Activated T-helper 2 cell treated with anti-CD3 and anti-CD28 coated beads, Interferon-gamma antibody, Interleukin-2, Interleukin-4, amounts not matched to agents 10 μg/mL and 5 μg/mL and 100 μg/mL, durations not matched to agents 14 hours and 24 hours and 36 hours (primary cell): ENCODE data around the gene TMEM61. TPM values are rescaled to one million over a fixed set of nuclear protein-coding genes. Genes with fewer than 3 reads are reported as not detected.

Experiments
- DNase-seq: peaks from one replicate; pipeline ENCODE4 v3.0.0; 2021; ENCODE audit warnings: low spot score
- H3K27ac Mint-ChIP-seq: one replicate; pipeline ENCODE4 v1.8.0; 2021; ENCODE audit warnings: mixed read lengths
- H3K27me3 Mint-ChIP-seq: one replicate; pipeline ENCODE4 v1.8.0; 2021; ENCODE audit warnings: low read depth, mixed read lengths
- H3K36me3 Mint-ChIP-seq: one replicate; pipeline ENCODE4 v1.8.0; 2021; ENCODE audit warnings: low read depth, mixed read lengths
- H3K4me1 Mint-ChIP-seq: one replicate; pipeline ENCODE4 v1.8.0; 2021; ENCODE audit warnings: low read depth, mixed read lengths
- H3K4me3 Mint-ChIP-seq: one replicate; pipeline ENCODE4 v1.8.0; 2021; ENCODE audit warnings: low read depth, mild to moderate bottlenecking, moderate library complexity, mixed read lengths
- H3K9me3 Mint-ChIP-seq: one replicate; pipeline ENCODE4 v1.8.0; 2021; ENCODE audit warnings: mixed read lengths
- intact Hi-C: fragments of 100-400 bp; cut with micrococcal nuclease; formaldehyde crosslinking; loops from one replicate; pipeline ENCODE4 v1.15.1; 2023
- total RNA-seq: library from RNA; stranded (reverse); gene quantifications from 2 replicates; pipeline ENCODE4 v1.2.3, GENCODE V29; 2022

TMEM61 gene
- total RNA-seq, 1 donor from 2014 or later: 0.16 TPM

DNA sequence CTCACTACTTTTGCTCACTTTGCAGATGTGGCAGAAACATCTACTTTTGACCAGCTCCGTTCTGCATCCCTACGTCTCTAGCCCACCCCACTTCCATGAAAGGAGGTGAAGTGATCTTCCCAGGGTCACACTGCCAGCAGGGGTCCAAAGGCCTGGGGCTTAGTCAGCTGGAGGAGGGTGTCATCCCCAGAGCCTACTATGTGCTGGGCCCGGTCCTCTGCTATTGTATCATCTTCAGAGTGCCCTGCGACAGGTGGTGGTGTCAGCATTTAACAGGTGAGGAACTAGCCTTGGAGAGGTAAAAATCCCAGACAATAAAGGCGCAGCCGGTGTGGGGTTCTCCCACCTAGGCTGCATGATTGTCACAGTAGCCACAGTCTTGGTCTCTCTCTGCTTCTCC is 12.7 kb downstream of the TMEM61 start:
- intact Hi-C loops: no loop called here
- Mint-ChIP-seq H3K27ac (no peak overlapping the region), H3K4me3 (no peak overlapping the region), H3K36me3 (no peaks in the 10 kb centered on the region), H3K27me3 (peaks cover 27% of the 10 kb centered on the region), H3K4me1 (peaks cover 16% of the 10 kb centered on the region), H3K9me3 (no peaks in the 10 kb centered on the region)
- no peak for DNase-seq

DNA sequence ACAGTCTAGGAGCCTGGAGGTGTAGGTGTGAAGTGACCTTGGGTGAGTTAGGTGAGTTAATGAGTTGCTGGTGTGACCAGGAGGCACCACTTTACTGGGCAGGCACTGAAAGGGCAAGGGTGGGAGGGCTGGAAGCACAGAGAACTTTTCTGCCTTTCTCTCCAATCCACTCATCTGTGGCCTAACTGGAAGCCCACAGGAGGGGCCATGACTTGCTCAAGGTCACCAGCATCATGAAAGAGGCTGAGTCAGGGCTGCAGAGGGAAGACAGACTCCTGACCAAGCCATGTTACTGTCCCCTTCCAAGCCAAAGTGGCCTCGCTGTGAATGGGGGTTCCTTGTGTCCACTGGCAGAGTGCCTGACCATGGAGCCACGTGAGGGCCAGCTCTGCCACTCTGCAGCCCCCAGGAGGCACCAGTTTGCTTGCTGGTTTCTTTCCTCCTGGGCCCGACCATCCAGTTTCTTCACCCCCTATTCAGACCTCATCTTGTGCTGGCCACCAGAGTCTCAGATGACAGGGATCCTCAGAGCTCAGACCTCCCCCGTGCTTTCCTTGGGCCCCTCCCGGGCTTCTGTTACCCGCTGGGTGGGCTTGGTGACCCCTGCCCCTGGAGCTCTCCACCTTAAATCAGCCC is 14.0 kb downstream of the TMEM61 start:
- no peak for DNase-seq
- intact Hi-C loops: no loop called here
- H3K27ac Mint-ChIP-seq: no peak overlapping the region

DNA sequence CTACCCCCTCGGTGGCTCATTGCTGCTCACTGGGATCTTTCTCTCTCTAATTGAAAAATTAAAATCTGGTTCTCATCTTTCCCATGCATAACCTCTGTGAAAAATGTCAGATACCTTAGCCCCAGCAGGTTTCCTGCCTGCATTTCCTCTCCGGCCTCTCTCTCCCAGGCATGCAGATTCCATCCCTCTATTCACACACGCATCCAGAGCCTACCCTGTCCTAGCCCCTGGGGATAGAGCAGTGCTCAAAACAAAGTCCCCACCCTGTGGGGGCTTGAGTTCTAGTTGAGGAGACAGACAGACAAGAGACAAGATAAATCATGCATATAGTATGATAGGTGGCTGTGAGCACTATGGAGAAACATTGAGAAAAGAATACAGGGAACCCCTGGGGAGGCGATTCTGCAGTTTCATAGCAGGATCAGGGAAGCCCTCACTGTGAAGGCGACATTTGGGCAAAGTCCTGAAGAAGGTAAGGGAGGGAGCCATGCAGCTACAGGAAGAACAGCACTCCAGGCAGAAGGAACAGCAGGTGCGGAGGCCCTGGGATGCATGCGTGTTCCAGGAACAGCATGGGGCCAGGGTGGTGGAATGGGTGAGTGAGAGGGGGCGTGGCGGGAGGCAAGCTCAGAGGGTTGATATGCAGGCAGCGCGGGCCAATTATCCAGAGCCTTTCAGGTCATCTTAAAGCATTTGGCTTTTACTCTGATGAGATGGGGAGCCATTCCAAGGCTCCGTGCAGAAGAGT is 14.8 kb downstream of the TMEM61 start:
- Mint-ChIP-seq H3K4me3 (no peak overlapping the region), H3K36me3 (no peaks in the 10 kb centered on the region), H3K27ac (no peak overlapping the region), H3K27me3 (peaks cover 33% of the 10 kb centered on the region), H3K4me1 (peaks cover 16% of the 10 kb centered on the region), H3K9me3 (no peaks in the 10 kb centered on the region)
- intact Hi-C loops: no loop called here
- no peak for DNase-seq

More for the DNA sequence above, 14.0 kb downstream of the TMEM61 start:
- peaks cover 32% of the 10 kb centered on the region for H3K27me3 Mint-ChIP-seq
- no peaks in the 10 kb centered on the region for H3K9me3 Mint-ChIP-seq
- no peaks in the 10 kb centered on the region for H3K36me3 Mint-ChIP-seq
- no peak overlapping the region for H3K4me3 Mint-ChIP-seq
- peaks cover 16% of the 10 kb centered on the region for H3K4me1 Mint-ChIP-seq

DNA sequence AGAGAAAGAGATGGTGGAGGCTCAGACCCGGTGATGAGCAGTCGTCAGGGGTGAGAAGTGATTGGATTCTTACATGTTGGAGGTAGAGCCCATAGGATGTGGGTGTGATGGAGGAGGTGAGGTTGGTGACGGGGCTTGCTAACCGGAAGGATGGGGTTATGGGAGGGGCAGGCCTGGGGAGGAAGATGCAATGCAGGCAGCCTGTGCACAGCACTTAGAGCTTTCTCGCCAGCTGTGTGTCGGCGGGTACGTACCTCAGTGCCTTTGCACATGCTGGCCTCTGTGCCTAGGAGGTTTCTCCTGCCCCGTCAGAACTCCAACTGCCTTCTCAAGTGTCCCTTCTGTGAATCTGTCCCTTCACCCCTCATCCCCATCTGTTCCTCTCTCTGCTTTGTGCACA is 15.4 kb downstream of the TMEM61 start:
- H3K4me1 Mint-ChIP-seq: peaks cover 16% of the 10 kb centered on the region
- no peaks in the 10 kb centered on the region for H3K9me3 Mint-ChIP-seq
- peaks cover 33% of the 10 kb centered on the region for H3K27me3 Mint-ChIP-seq
- no peak overlapping the region for H3K4me3 Mint-ChIP-seq
- intact Hi-C loops: loop anchor here (1.0 kb wide), 2 partner anchors 46 to 51 kb away; no protein-coding TSS in a partner anchor
- no peak overlapping the region for H3K27ac Mint-ChIP-seq
- peak; percentile 42 for DNase-seq
- H3K36me3 Mint-ChIP-seq: no peaks in the 10 kb centered on the region

DNA sequence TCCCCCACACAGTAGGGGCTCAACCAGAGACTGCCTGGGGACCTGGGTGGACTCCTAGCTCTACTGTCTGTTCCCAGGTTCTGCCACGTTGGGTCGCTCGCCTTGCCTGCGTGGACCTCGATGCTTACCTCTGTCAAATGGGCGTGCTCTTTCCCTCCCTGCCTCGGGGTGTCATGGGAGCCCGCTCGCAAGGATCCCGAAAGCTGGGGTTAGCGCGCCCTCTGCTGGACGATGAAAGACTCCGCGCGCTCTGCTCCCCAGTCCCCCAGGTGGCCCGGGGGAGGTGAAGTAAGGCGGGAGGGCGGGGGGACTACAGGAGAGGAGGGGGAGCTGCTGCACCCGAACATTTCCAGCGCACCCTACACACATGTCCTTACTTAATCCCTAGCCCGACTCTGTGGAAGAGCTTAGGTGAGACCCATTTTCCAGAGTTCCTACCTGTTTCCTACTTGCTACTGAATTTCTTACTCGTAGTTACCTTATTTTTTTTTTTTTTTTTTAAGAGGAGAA is 16.0 kb downstream of the TMEM61 start:
- H3K9me3 Mint-ChIP-seq: no peaks in the 10 kb centered on the region
- no peak overlapping the region for H3K27ac Mint-ChIP-seq
- H3K36me3 Mint-ChIP-seq: no peaks in the 10 kb centered on the region
- intact Hi-C loops: loop anchor here (1.0 kb wide), 2 partner anchors 46 to 51 kb away; no protein-coding TSS in a partner anchor
- DNase-seq: peak; percentile 70
- peak overlapping the region; percentile 4 for H3K4me3 Mint-ChIP-seq
- peaks cover 16% of the 10 kb centered on the region for H3K4me1 Mint-ChIP-seq
- H3K27me3 Mint-ChIP-seq: peaks cover 33% of the 10 kb centered on the region

DNA sequence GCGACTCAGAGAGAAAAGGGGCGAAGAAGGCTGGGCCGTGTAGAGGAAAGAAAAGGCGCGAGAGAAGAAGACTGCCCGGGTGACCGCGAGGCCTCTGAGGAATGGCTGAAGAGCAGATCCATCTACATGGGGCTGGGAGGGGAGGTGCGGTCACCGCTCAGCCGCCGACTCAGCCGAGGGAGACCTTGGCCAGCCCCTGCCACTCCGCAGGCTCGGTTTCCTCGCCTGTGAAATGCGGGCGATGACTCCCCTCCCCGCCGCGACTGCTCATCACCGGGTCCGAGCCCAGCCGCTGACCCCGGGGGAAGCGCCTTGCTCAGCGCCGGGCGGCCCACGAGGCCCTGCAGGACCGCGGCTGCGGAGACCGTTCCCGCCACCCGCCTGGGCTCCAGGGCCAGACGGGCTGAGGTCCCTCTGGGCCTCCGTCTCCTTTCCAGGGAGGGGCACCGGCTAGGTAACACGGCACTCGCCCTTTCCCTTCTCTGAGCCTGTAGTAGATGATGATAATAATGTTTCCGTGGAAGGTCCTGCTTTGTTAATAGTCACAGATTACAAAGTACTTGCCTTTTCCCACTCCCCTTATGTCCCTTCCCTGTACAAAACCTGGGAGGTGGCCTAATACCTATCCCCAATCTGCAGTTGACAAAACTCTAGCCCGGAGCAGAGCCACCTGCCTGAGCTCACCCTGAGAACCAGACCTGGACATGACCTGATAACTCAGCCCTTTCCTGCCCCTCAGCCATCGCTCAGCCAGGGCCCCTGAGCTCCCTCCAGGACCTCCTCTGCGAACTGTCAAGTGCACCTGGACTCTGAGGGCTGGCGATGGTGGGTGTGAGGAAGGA is 16.7 kb downstream of the TMEM61 start:
- H3K36me3 Mint-ChIP-seq: no peaks in the 10 kb centered on the region
- H3K9me3 Mint-ChIP-seq: no peaks in the 10 kb centered on the region
- DNase-seq: no peak
- intact Hi-C loops: loop anchor here (1.0 kb wide), 2 partner anchors 47 to 52 kb away; no protein-coding TSS in a partner anchor
- H3K27me3 Mint-ChIP-seq: peaks cover 33% of the 10 kb centered on the region
- H3K27ac Mint-ChIP-seq: no peak overlapping the region
- peaks cover 16% of the 10 kb centered on the region for H3K4me1 Mint-ChIP-seq
- no peak overlapping the region for H3K4me3 Mint-ChIP-seq

DNA sequence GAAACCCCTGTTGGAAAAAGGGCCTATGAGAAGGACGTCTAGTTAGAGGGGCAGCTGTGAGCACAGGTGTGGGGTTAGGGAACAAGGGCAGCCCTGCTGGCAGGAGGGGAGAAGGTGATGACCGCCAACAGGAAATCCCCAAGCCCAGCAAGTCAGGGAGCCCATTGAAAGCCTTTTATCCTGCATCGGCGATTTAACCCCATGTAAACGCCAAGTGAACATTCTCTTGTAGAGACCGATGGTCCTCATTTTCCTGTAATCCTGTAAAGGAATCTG is 17.2 kb downstream of the TMEM61 start:
- peaks cover 16% of the 10 kb centered on the region for H3K4me1 Mint-ChIP-seq
- H3K27ac Mint-ChIP-seq: no peak overlapping the region
- H3K4me3 Mint-ChIP-seq: no peak overlapping the region
- H3K9me3 Mint-ChIP-seq: no peaks in the 10 kb centered on the region
- H3K36me3 Mint-ChIP-seq: no peaks in the 10 kb centered on the region
- intact Hi-C loops: no loop called here
- no peak for DNase-seq
- H3K27me3 Mint-ChIP-seq: peaks cover 33% of the 10 kb centered on the region

DNA sequence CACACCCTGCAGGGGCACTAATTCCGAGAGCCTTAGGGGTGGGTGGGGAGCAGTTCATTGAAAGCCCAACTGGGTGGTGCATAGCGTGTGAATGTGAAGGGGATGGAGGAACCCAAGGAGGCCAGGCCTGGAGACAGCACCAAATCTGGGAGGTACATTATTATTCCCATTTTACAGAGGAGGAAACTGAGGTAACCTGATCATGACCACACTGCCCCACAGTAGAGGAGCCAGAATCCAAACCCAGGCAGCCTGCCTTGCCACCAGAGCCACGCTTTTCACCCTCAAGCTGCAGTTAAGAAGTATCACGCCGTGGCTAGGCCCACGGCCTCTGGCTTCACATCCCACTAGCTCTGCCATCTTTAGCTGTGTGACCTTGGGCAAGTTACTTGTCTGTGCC is 17.7 kb downstream of the TMEM61 start:
- no peaks in the 10 kb centered on the region for H3K36me3 Mint-ChIP-seq
- no peak overlapping the region for H3K4me3 Mint-ChIP-seq
- H3K4me1 Mint-ChIP-seq: peaks cover 16% of the 10 kb centered on the region
- no peaks in the 10 kb centered on the region for H3K9me3 Mint-ChIP-seq
- H3K27me3 Mint-ChIP-seq: peaks cover 33% of the 10 kb centered on the region
- DNase-seq: no peak
- no peak overlapping the region for H3K27ac Mint-ChIP-seq
- intact Hi-C loops: no loop called here

DNA sequence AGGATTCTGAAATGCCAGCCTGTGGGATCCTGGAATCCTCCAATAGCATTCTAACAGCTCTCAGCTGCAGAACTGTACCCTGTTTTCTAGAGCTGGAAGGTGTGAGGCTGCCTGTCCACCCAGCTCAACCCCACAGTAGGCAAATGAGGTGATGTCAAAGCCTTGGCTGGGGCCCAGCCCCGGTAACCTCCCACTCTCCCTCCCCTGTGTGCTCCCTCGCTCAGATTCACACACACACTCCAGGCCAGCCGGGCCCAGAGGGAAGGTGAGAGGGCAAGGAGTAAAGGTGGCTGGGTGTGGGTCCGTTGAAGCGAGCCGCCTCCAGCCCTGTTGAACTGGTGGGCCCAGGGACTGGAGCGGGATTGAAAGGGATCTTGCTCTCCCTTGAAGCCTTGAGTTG is 18.2 kb downstream of the TMEM61 start, which contains the start of gene BSND:
BSND (plus strand) TSS at position 257 of the 400 bp plus-strand sequence. CDS start 254 bp downstream, outside the sequence.
- no peak within 1 kb of the TSS for H3K27ac Mint-ChIP-seq
- H3K4me1 Mint-ChIP-seq: peaks cover 16% of the 10 kb centered on the region
- no peaks in the 10 kb centered on the region for H3K36me3 Mint-ChIP-seq
- H3K27me3 Mint-ChIP-seq: peaks cover 33% of the 10 kb centered on the region
- no peak for DNase-seq
- no peak within 1 kb of the TSS for H3K4me3 Mint-ChIP-seq
- H3K9me3 Mint-ChIP-seq: no peaks in the 10 kb centered on the region
- intact Hi-C loops: no loop called here

DNA sequence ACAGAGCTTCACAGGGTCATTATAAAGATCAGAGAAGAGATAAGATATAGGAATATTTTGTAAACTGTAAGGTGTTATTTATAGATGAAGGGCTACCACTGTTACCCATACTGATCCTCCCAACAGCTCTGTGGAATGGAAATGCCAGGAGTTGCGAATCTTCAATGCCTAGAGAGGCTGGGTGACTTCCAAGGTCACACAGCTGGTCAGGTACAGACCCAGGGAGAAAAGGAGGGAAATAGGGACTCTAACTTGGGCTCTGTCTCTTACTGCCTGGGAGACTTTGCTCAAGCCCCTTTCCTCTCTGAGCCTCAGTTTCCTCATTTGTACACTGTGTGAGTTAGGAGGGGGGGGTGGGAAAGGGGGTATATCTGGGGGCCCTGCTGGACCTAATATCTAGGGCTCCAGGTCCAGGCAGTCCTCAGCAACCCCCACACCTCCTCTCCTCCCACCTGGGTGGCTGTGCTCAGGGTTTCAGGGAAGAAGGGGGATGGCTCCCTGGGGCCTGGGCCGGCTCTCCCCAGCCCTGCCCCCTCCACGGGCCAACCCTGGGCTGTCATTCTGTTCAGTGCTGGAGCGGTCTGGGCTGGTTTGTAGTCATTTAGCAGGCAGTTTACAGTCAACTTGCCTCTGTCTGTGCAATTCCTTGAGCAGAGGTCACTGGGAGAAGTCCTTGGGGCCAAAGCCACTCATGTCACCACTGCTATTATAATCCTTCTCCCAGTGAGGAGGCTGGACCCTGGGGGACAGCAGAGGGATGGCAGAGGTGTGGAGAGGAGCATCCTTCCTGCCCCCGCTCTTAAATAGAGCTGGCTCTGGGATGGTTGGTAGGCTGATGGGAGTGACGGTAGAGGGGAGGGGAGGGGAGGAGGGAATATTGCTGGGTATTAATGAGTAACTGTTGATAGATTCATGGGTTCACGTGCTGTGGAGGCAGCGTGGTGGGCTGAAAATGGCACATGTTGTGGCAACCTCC is 20.0 kb downstream of the TMEM61 start:
- Mint-ChIP-seq H3K4me3 (no peak overlapping the region), H3K27ac (no peak overlapping the region), H3K4me1 (peaks cover 12% of the 10 kb centered on the region), H3K9me3 (no peaks in the 10 kb centered on the region), H3K27me3 (peaks cover 26% of the 10 kb centered on the region), H3K36me3 (no peaks in the 10 kb centered on the region)
- intact Hi-C loops: no loop called here
- no peak for DNase-seq

DNA sequence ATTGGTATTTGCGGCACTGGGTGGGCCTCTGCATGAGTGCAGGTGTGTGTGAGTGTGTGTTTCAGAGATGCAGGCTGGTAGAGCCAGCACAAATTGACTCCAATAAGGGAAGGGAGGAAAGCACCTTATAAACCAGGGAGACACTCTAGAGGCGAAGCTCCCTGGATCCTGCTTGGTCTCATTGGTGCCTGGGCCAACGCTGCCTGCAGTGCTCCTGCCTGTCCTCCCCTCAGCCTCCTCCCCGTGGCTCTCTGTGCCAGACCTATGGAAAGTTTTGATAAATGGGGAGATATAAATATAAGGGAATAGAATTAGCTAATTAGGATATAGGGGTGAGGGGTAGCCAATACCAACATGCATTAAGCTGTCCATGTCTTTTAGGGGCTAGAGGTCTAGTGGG is 20.9 kb downstream of the TMEM61 start:
- no peak for DNase-seq
- Mint-ChIP-seq H3K4me1 (peaks cover 3% of the 10 kb centered on the region), H3K4me3 (no peak overlapping the region), H3K27ac (no peak overlapping the region), H3K36me3 (no peaks in the 10 kb centered on the region), H3K27me3 (peaks cover 21% of the 10 kb centered on the region), H3K9me3 (no peaks in the 10 kb centered on the region)
- intact Hi-C loops: no loop called here

DNA sequence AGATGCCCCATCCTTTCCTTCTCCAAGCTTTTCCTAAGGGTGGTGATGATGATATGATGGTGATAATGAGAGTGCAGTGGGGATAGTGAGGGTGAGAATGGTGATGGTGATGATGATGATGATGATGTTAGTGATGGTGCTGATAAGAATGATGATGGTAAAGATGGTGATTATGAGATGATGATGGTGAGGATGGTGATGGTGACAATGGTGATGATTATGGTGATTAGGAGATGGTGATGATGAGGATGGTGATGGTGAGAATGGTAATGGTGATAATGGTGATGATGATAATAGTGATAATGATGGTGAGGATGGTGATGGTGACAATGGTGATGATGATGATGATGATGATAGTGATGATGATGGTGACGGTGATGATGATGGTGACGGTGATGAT is 22.3 kb downstream of the TMEM61 start:
- intact Hi-C loops: no loop called here
- Mint-ChIP-seq H3K4me3 (no peak overlapping the region), H3K4me1 (no peaks in the 10 kb centered on the region), H3K27me3 (peaks cover 10% of the 10 kb centered on the region), H3K9me3 (no peaks in the 10 kb centered on the region), H3K36me3 (no peaks in the 10 kb centered on the region), H3K27ac (no peak overlapping the region)
- no peak for DNase-seq
